AG09319 (cell line): ENCODE measurements around the gene IL1B.
"Not testable (repeated sequence)": the region's sequence is repeated elsewhere in the genome, so short reads cannot be mapped to it uniquely, and the experiment has no call there.

Experiments used
- DNase-seq: peaks from one replicate; pipeline ENCODE4 v3.0.0-alpha.2; 2010; ENCODE audit warnings: low read depth; ENCODE audit errors: extremely low read depth
- CTCF ChIP-seq: IDR thresholded peaks from 2 replicates; pipeline ENCODE4 v1.5.1; 2011; ENCODE audit warnings: low read depth, mild to moderate bottlenecking, inconsistent platforms, low read length, moderate library complexity

IL1B gene

DNA sequence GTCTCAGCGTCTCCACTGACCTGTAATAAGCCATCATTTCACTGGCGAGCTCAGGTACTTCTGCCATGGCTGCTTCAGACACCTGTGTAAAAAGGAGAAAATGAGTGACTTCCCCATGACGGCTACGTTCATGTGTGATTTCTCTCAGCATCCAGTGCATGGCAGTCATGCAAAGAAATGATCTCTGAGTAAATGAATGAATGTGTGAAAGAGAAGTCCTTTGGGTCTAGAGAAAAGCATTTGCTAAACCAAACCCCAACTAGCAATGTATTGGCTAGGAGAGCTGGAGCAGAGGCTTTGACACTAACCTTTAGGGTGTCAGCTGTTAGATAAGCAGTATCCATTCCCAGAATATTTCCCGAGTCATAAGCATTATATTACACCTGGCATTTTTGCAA is 417 bp downstream of the IL1B start:
- DNase-seq: no peak
- TF ChIP-seq CTCF: no peak

- no peak for DNase-seq
- no peak for TF ChIP-seq CTCF
These were observed 930 bp downstream of the IL1B start for GRCh38 chr2:112835536-112836162.

- TF ChIP-seq CTCF: no peak
- DNase-seq: no peak
These were observed 1.5 kb downstream of the IL1B start for GRCh38 chr2:112835061-112835501.

GRCh38 chr2:112834396-112835037 is 2.1 kb downstream of the IL1B start:
- no peak for DNase-seq

DNA sequence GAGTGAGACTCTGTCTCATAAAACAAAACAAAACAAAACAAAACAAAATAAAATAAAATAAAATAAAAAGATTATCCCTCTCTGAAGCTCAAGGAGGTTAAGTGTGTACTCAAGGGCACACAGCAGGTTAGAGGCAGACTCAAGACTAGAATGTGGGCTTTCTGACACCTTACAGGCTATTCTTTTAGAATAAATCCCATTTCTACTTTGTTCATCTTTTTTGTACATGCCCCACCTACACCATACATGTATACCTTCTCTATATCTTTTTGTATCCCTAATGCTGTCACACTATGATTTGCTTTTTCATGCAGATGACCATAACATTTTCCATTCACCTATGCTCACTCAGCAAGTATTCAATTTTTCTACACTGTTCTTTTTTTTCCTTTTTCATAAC is 2.6 kb downstream of the IL1B start:
- no peak for DNase-seq
- no peak for TF ChIP-seq CTCF

More at GRCh38 chr2:112834396-112835037, 2.1 kb downstream of the IL1B start:
- no peak for TF ChIP-seq CTCF

- DNase-seq: not testable (repeated sequence)
These were observed 3.0 kb downstream of the IL1B start for GRCh38 chr2:112833639-112833931.

DNA sequence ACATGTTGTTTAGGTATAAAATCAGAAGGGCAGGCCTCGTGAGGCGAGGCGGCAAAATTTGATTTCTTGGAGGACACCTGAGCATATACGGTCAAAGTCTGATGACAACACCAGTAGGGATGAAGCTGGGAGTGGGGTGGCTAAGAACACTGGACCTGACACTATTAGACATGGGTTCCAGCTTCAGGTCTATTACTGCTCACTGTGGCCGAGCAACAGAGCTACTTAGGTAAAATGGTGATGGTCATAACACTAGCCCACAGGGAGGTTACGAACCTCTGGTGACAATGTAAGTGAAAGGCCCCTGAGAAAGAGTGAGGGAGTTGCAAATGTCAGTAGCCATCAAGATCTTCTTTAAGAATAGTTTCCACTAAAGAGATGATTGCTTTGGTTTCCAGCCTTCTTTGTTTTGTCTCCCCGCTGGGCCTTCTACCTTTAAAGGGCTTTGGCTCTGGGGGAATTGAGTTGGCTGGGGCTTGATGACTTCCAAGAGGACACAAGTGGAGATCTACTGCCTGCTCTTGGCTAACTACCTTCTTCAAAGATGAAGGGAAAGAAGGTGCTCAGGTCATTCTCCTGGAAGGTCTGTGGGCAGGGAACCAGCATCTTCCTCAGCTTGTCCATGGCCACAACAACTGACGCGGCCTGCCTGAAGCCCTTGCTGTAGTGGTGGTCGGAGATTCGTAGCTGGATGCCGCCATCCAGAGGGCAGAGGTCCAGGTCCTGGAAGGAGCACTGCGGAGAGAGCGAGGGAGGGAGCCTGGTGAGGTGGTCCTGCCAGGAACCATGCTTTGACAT is 3.5 kb downstream of the IL1B start:
- TF ChIP-seq CTCF: no peak
- DNase-seq: no peak
